D341Med (cell line): ENCODE data around the gene CHD3.

Experiments
- DNase-seq: peaks from one replicate; pipeline ENCODE4 v3.0.0; 2012; ENCODE audit warnings: low spot score

The CHD3 gene

GRCh38 chr17:7864995-7865650, 23.5 kb upstream of the CHD3 start:
- DNase-seq = no peak

- no peak for DNase-seq
These were observed 20.7 kb upstream of the CHD3 start for GRCh38 chr17:7867881-7868329.

GRCh38 chr17:7873051-7873450, 15.5 kb upstream of the CHD3 start:
- no peak for DNase-seq

- DNase-seq = no peak
These were observed 12.7 kb upstream of the CHD3 start for GRCh38 chr17:7875804-7876370.

- DNase-seq = no peak
These were observed 10.4 kb upstream of the CHD3 start for GRCh38 chr17:7878234-7878633.

GRCh38 chr17:7880076-7880868, 8.3 kb upstream of the CHD3 start:
- DNase-seq = no peak

GRCh38 chr17:7881276-7882054, 7.1 kb upstream of the CHD3 start:
- peak; percentile 48 for DNase-seq

GRCh38 chr17:7882068-7882467, 6.5 kb upstream of the CHD3 start:
- DNase-seq = no peak

GRCh38 chr17:7882629-7883028, 6.0 kb upstream of the CHD3 start:
- DNase-seq = no peak

- no peak for DNase-seq
These were observed 4.7 kb upstream of the CHD3 start for GRCh38 chr17:7883781-7884386.

GRCh38 chr17:7884581-7885366, 3.8 kb upstream of the CHD3 start:
- no peak for DNase-seq

GRCh38 chr17:7885367-7886226, 3.0 kb upstream of the CHD3 start:
- peak; percentile 47 for DNase-seq

- no peak for DNase-seq
These were observed 2.2 kb upstream of the CHD3 start for GRCh38 chr17:7886227-7887037.

GRCh38 chr17:7887038-7887481, 1.5 kb upstream of the CHD3 start:
- no peak for DNase-seq

- peak; percentile 86 for DNase-seq
These were observed 956 bp upstream of the CHD3 start for GRCh38 chr17:7887482-7888183.

- DNase-seq = peak; percentile 81
These were observed 772 bp downstream of the CHD3 start for GRCh38 chr17:7889166-7889955.

- DNase-seq = no peak
These were observed 4.7 kb downstream of the CHD3 start for GRCh38 chr17:7893187-7893880.
